GM20000 (cell line): Measurements from ENCODE around the gene TSR3.

Experiments
- DNase-seq: peaks from one replicate; pipeline ENCODE4 v3.0.0; 2012; ENCODE audit warnings: low spot score
- TF ChIP-seq, protein P1 (sequence below): IDR thresholded peaks from 2 replicates; pipeline ENCODE4 v1.5.1; 2012; ENCODE audit warnings: mild to moderate bottlenecking, control low read depth; ENCODE audit errors: extremely low read depth, missing control alignments

The TSR3 gene

DNA sequence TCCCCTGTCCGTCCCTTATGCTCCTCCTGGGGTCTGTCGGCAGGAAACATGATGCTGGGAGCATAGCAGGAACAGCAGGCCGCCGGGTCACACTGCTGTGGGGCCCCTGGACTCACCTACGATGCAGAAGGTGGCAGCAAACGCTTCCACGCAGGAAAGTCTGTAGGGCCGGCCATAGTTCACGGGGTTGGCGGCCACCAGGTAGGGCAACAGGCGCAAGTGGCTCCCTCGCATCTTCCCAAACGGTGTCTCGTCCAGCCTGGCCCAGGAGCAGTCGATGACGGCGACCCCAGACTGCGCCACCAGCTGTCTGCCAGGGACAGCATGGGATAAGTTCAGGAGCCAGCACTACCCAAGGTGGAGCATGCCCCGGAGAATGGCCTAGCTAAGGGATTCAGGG, 987 bp downstream of the TSR3 start:
- DNase-seq: no peak
- TF ChIP-seq, protein P1, sequence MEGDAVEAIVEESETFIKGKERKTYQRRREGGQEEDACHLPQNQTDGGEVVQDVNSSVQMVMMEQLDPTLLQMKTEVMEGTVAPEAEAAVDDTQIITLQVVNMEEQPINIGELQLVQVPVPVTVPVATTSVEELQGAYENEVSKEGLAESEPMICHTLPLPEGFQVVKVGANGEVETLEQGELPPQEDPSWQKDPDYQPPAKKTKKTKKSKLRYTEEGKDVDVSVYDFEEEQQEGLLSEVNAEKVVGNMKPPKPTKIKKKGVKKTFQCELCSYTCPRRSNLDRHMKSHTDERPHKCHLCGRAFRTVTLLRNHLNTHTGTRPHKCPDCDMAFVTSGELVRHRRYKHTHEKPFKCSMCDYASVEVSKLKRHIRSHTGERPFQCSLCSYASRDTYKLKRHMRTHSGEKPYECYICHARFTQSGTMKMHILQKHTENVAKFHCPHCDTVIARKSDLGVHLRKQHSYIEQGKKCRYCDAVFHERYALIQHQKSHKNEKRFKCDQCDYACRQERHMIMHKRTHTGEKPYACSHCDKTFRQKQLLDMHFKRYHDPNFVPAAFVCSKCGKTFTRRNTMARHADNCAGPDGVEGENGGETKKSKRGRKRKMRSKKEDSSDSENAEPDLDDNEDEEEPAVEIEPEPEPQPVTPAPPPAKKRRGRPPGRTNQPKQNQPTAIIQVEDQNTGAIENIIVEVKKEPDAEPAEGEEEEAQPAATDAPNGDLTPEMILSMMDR: no peak

DNA sequence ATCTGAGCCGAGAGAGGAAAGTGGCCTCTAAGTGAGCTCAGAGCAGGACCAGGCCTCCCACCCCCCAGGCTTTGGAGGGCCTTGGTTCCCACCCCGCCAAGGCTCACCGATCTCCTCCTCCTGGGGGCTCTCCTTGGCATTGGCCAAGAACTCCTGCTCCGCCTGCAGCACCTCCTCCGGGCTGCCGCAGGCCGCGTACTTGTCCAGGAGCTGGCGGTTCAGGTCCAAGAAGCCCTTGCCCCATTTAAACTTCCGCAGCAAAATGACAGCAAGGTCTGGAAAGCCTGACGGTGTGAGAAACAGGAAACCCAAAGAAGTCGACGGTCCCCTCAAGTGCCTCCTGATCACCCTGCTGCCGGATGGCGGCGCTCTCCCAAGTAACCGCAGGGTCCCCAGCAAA, 1.7 kb downstream of the TSR3 start:
- TF ChIP-seq, protein P1: no peak
- no peak for DNase-seq

DNA sequence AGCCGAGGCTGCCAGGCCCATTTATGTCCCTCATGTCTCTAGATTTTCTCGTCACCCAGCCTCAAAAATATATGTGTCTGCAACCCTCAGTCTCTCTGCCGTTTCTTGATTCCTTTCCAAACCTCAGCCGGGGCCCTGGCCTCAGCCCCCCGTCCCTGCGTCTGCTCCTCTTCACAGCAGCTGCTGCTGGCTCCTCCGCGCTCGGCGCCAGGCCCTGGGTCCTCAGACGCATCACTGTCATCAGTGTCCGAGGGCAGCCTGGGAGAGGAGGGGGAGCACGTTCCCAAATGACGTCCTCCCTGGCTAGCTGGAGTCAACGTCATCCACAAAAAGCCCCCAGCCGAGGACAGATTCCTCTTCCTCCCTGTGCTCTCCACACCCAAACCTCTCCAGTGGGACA, 2.3 kb downstream of the TSR3 start:
- no peak for DNase-seq
- TF ChIP-seq, protein P1: no peak

DNA sequence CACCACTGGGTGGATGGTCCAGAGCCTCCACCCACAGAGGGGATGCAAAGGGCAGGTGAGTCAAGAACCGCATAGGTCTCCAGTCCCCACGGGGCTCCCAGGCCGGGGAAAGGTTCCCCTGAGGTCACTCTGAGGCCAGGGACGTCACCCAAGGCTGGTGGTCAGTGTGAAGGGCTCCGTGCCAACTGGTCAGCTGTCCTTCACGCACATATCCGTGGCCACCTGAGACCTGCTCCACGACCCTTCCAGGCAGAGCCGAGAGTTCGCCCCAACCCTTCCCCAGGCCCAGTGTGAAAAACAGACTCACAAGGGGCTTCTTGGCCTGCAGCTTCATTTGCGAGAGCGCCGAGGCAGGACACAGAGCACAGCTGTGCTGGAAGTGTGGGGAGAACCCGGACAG, 2.8 kb downstream of the TSR3 start:
- no peak for DNase-seq
- TF ChIP-seq, protein P1: no peak

DNA sequence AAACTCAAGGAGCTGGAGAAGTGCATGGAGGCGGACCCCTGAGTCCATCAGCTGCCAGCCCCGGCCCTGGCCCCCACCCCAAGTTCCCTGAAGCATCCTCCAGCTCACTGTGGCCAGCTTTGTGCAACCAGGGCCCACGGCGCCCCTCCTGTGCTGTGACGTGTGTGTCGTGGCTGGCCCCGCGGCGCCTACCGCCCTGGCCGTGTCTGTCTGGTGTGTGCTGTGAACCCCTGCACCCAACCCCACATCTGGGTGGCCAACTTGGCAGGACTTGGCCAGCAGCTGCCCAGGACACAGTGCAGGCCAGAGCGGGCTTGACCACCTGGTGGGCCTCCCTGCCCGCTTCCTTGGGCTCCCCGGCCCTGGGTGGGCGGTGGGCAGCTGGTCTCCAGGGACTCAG, 3.2 kb downstream of the TSR3 start:
- TF ChIP-seq, protein P1: no peak
- DNase-seq: no peak

DNA sequence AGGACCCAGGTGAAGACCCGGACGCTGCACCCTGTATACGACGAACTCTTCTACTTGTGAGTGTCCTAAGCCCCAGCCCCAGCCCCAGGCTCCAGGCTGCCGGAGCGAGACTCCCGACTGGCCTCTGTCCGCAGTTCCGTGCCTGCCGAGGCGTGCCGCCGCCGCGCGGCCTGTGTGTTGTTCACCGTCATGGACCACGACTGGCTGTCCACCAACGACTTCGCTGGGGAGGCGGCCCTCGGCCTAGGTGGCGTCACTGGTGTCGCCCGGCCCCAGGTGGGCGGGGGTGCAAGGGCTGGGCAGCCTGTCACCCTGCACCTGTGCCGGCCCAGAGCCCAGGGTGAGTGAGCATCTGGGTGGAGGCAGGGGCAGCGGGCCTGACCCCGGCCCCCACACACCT, 3.7 kb downstream of the TSR3 start:
- DNase-seq: no peak
- TF ChIP-seq, protein P1: no peak

DNA sequence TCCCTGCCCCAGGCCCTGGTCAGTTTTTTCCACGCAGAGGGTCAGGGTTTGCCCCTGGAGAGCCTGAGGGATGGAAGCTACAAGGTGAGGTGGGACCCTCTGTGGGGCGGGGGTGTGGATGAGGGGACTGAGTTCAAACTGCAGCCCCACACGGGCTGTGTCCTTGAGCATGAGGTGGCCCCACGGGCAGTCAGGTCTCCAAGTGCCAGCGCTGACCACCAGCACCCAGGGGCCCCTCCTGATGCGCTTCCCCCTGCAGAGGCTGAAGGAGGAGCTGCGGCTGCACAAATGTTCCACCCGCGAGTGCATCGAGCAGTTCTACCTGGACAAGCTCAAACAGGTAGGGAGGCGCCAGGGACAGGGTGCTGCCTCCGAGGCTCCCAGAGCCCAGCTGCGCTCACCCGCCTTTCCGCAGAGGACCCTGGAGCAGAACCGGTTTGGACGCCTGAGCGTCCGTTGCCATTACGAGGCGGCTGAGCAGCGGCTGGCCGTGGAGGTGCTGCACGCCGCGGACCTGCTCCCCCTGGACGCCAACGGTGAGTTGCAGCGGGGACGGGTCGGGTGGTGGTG, 4.3 kb downstream of the TSR3 start:
- DNase-seq: no peak
- TF ChIP-seq, protein P1: no peak
